ENCODE measurements around the gene MARCHF6. TPM values are rescaled to one million over a fixed set of nuclear protein-coding genes. Genes with fewer than 3 reads are reported as not detected.

MARCHF6 gene
- total and polyA plus RNA-seq, 2 donors from 2014 or later, result 70.4 to 177 TPM

- intact Hi-C loops (cut with DNase I), result no loop called here
- FAIRE-seq (no peak), DNase-seq (no peak)
- peaks cover 23 to 60% (median 25%) of the 10 kb centered on the region in 3 donors for H3K36me3 ChIP-seq (ENCODE audit: control insufficient read depth in 2 of 3, insufficient read depth in 3 of 3, low read length in 3 of 3)
- H3K4me3 ChIP-seq (ENCODE audit: low read length in 3 of 3), result no peak overlapping the region
- TF ChIP-seq, protein P1, sequence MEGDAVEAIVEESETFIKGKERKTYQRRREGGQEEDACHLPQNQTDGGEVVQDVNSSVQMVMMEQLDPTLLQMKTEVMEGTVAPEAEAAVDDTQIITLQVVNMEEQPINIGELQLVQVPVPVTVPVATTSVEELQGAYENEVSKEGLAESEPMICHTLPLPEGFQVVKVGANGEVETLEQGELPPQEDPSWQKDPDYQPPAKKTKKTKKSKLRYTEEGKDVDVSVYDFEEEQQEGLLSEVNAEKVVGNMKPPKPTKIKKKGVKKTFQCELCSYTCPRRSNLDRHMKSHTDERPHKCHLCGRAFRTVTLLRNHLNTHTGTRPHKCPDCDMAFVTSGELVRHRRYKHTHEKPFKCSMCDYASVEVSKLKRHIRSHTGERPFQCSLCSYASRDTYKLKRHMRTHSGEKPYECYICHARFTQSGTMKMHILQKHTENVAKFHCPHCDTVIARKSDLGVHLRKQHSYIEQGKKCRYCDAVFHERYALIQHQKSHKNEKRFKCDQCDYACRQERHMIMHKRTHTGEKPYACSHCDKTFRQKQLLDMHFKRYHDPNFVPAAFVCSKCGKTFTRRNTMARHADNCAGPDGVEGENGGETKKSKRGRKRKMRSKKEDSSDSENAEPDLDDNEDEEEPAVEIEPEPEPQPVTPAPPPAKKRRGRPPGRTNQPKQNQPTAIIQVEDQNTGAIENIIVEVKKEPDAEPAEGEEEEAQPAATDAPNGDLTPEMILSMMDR (IDR thresholded peaks at IDR 0.05; ENCODE audit: borderline replicate concordance, extremely low read depth, insufficient read depth), result no peak
- H3K27ac ChIP-seq (ENCODE audit: low read depth in 2 of 2, low read length in 2 of 2), result no peak overlapping the region
- H3K27me3 ChIP-seq (ENCODE audit: control insufficient read depth, insufficient read depth, low read length), result no peaks in the 10 kb centered on the region
- H3K9me3 ChIP-seq (ENCODE audit: control insufficient read depth in 2 of 3, insufficient read depth in 1 of 3, low read length in 3 of 3), result no peaks in the 10 kb centered on the region
- no peak overlapping the region for H3K9ac ChIP-seq (ENCODE audit: low read length in 3 of 3)
- no peaks in the 10 kb centered on the region for H3K4me1 ChIP-seq (ENCODE audit: control insufficient read depth in 2 of 3, insufficient read depth in 2 of 3, low read depth in 1 of 3, low read length in 3 of 3)
These were observed 47.3 kb downstream of the MARCHF6 start for GRCh38 chr5:10400831-10401230.

- FAIRE-seq (no peak), DNase-seq (no peak)
- Histone ChIP-seq H3K9ac (ENCODE audit: low read length in 3 of 3) (no peak overlapping the region), H3K9me3 (ENCODE audit: control insufficient read depth in 2 of 3, insufficient read depth in 1 of 3, low read length in 3 of 3) (no peaks in the 10 kb centered on the region), H3K4me1 (ENCODE audit: control insufficient read depth in 2 of 3, insufficient read depth in 2 of 3, low read depth in 1 of 3, low read length in 3 of 3) (no peaks in the 10 kb centered on the region), H3K27ac (ENCODE audit: low read depth in 2 of 2, low read length in 2 of 2) (no peak overlapping the region), H3K4me3 (ENCODE audit: low read length in 3 of 3) (no peak overlapping the region), H3K36me3 (ENCODE audit: control insufficient read depth in 2 of 3, insufficient read depth in 3 of 3, low read length in 3 of 3) (peaks cover 23 to 58% (median 27%) of the 10 kb centered on the region in 3 donors), H3K27me3 (ENCODE audit: control insufficient read depth, insufficient read depth, low read length) (no peaks in the 10 kb centered on the region)
- intact Hi-C loops (cut with DNase I), result no loop called here
- TF ChIP-seq, protein P1 (IDR thresholded peaks at IDR 0.05; ENCODE audit: borderline replicate concordance, extremely low read depth, insufficient read depth), result no peak
These were observed 48.0 kb downstream of the MARCHF6 start for GRCh38 chr5:10401498-10401897.

Other genes starting within 250 kb of the MARCHF6 start
- gene ATPSCKMT, start 103.8 kb upstream of the MARCHF6 start, total RNA-seq, result 27.8 TPM
- gene ATPSCKMT, start 103.8 kb upstream of the MARCHF6 start, polyA plus RNA-seq (ENCODE audit: insufficient read depth, low read depth, low replicate concordance), result 12.1 TPM
- gene CCT5, start 103.4 kb upstream of the MARCHF6 start, total RNA-seq, result 136 TPM
- gene CCT5, start 103.4 kb upstream of the MARCHF6 start, polyA plus RNA-seq (ENCODE audit: insufficient read depth, low read depth, low replicate concordance), result 130 TPM
- 36.6 TPM for gene CMBL, start 45.8 kb upstream of the MARCHF6 start, total RNA-seq
- 243 TPM for gene CMBL, start 45.8 kb upstream of the MARCHF6 start, polyA plus RNA-seq (ENCODE audit: insufficient read depth, low read depth, low replicate concordance)
- gene ROPN1L, start 88.2 kb downstream of the MARCHF6 start, total RNA-seq, result 1.7 TPM
- gene ROPN1L, start 88.2 kb downstream of the MARCHF6 start, polyA plus RNA-seq (ENCODE audit: insufficient read depth, low read depth, low replicate concordance), result 1.4 TPM
- gene ANKRD33B, start 210.4 kb downstream of the MARCHF6 start, total RNA-seq, result 20.3 TPM
- 4.8 TPM for gene ANKRD33B, start 210.4 kb downstream of the MARCHF6 start, polyA plus RNA-seq (ENCODE audit: insufficient read depth, low read depth, low replicate concordance)

Data from kidney (tissue), 14 donors.